Measurements from ENCODE around the gene SUGCT.
A peak's percentile ranks its signal among the peaks of the same experiment; 100 is the strongest.

- TF ChIP-seq, protein P1, sequence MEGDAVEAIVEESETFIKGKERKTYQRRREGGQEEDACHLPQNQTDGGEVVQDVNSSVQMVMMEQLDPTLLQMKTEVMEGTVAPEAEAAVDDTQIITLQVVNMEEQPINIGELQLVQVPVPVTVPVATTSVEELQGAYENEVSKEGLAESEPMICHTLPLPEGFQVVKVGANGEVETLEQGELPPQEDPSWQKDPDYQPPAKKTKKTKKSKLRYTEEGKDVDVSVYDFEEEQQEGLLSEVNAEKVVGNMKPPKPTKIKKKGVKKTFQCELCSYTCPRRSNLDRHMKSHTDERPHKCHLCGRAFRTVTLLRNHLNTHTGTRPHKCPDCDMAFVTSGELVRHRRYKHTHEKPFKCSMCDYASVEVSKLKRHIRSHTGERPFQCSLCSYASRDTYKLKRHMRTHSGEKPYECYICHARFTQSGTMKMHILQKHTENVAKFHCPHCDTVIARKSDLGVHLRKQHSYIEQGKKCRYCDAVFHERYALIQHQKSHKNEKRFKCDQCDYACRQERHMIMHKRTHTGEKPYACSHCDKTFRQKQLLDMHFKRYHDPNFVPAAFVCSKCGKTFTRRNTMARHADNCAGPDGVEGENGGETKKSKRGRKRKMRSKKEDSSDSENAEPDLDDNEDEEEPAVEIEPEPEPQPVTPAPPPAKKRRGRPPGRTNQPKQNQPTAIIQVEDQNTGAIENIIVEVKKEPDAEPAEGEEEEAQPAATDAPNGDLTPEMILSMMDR (IDR thresholded peaks at IDR 0.05), result peak; percentile 44 to 45 (median 44)
- TF ChIP-seq POLR2AphosphoS5 (IDR thresholded peaks at IDR 0.05) (no peak), POLR2A (IDR thresholded peaks at IDR 0.05; ENCODE audit: low read depth) (no peak)
Observed at GRCh38 chr7:40199076-40199802, 64.4 kb downstream of the SUGCT start.

Data from esophagus muscularis mucosa (tissue), 3 donors.